Activated T-helper 1 cell treated with anti-CD3 and anti-CD28 coated beads, Interleukin-12 subunit alpha, Interleukin-12 subunit beta, Interleukin-2, Interleukin-4 antibody, amounts not matched to agents 30 ng/mL and 10 ng/mL and 1 ng/mL, durations not matched to agents 14 hours and 24 hours and 36 hours (primary cell): Measurements from ENCODE around the gene TTC23. TPM values are rescaled to one million over a fixed set of nuclear protein-coding genes. Genes with fewer than 3 reads are reported as not detected.
A peak's percentile ranks its signal among the peaks of the same experiment; 100 is the strongest.

Source experiments
- DNase-seq: peaks from one replicate; pipeline ENCODE4 v3.0.0; 2021; ENCODE audit warnings: low spot score
- H3K27ac Mint-ChIP-seq: one replicate; pipeline ENCODE4 v1.8.0; 2021; ENCODE audit warnings: mild to moderate bottlenecking, mixed read lengths
- H3K27me3 Mint-ChIP-seq: one replicate; pipeline ENCODE4 v1.8.0; 2022; ENCODE audit warnings: mild to moderate bottlenecking, moderate library complexity, mixed read lengths; ENCODE audit not compliant: insufficient read depth
- H3K36me3 Mint-ChIP-seq: one replicate; pipeline ENCODE4 v1.8.0; 2021; ENCODE audit warnings: low read depth, mixed read lengths
- H3K4me1 Mint-ChIP-seq: one replicate; pipeline ENCODE4 v1.8.0; 2021; ENCODE audit warnings: low read depth, mixed read lengths
- H3K4me3 Mint-ChIP-seq: one replicate; pipeline ENCODE4 v1.8.0; 2021; ENCODE audit warnings: mild to moderate bottlenecking, moderate library complexity, mixed read lengths
- H3K9me3 Mint-ChIP-seq: one replicate; pipeline ENCODE4 v1.8.0; 2021; ENCODE audit warnings: mixed read lengths
- intact Hi-C: fragments of 100-400 bp; cut with micrococcal nuclease; formaldehyde crosslinking; loops from one replicate; pipeline ENCODE4 v1.15.1; 2024
- total RNA-seq: library from RNA; stranded (reverse); gene quantifications from 2 replicates; pipeline ENCODE4 v1.2.3, GENCODE V29; 2022

TTC23 gene
- 5.0 TPM in 2 replicates for total RNA-seq

- H3K36me3 Mint-ChIP-seq: peaks cover 4% of the 10 kb centered on the region
- H3K27ac Mint-ChIP-seq: no peak within 1 kb of the TSS
- peaks cover 5% of the 10 kb centered on the region for H3K9me3 Mint-ChIP-seq
- no peaks in the 10 kb centered on the region for H3K27me3 Mint-ChIP-seq
- intact Hi-C loops: no loop called here
- no peak for DNase-seq
- H3K4me1 Mint-ChIP-seq: peaks cover 31% of the 10 kb centered on the region
- H3K4me3 Mint-ChIP-seq: peak within 1 kb of the TSS; percentile 89
Measured at GRCh38 chr15:99249270-99249841, at the start of gene TTC23. TSS of gene TTC23 (minus strand) at chr15:99249581. CDS start at chr15:99228712, 20,869 bp downstream.

DNA sequence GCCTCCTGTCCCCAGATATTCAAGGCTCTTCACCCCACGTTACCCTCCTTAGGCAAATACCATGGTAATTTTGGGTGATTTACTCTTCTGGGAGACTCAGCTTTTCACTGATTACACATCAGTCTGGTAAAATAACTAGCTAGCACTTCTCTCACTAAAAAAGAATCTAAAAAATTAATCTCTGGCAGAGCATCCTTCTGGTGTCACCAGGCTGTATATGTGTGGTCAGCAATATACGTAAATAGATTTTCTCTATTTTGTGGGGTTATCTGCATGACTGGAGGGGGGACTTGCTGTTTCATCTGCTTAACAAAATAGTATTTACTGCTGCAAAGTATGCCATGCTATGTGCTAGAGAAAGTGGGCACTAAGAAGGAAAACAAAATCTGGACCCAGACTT is 47.0 kb upstream of the TTC23 start:
- Mint-ChIP-seq H3K4me3 (no peak overlapping the region), H3K9me3 (peaks cover 10% of the 10 kb centered on the region), H3K27ac (no peak overlapping the region), H3K27me3 (no peaks in the 10 kb centered on the region), H3K4me1 (peaks cover 10% of the 10 kb centered on the region), H3K36me3 (peaks cover 24% of the 10 kb centered on the region)
- DNase-seq: no peak
- intact Hi-C loops: no loop called here

- no peaks in the 10 kb centered on the region for H3K27me3 Mint-ChIP-seq
- peaks cover 10% of the 10 kb centered on the region for H3K4me1 Mint-ChIP-seq
- intact Hi-C loops: no loop called here
- H3K4me3 Mint-ChIP-seq: no peak overlapping the region
- peaks cover 24% of the 10 kb centered on the region for H3K36me3 Mint-ChIP-seq
- DNase-seq: no peak
- H3K9me3 Mint-ChIP-seq: peaks cover 10% of the 10 kb centered on the region
- H3K27ac Mint-ChIP-seq: no peak overlapping the region
Measured at GRCh38 chr15:99295840-99296239, 46.5 kb upstream of the TTC23 start.

DNA sequence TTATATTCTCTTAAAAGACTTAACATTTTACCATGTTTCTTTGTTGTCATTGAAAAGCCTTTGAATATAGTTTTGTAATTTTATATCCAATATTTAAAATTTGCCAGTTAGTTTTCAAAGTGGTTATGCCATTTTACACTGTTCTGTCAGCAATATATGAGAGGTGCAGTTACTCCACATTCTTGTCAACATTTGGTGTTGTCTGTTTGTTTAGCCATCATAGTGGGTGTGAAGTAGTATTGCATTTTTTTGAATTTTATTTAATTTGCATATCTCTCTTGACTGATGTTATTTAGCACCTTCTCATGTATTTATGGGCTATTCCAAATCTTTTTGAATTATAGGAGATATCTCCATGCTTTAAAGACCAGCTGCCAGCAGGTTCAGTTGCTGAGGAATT is 42.3 kb upstream of the TTC23 start:
- Mint-ChIP-seq H3K27ac (no peak overlapping the region), H3K27me3 (no peaks in the 10 kb centered on the region), H3K4me3 (no peak overlapping the region), H3K4me1 (peaks cover 10% of the 10 kb centered on the region), H3K36me3 (peaks cover 24% of the 10 kb centered on the region), H3K9me3 (peaks cover 10% of the 10 kb centered on the region)
- intact Hi-C loops: no loop called here
- DNase-seq: no peak

DNA sequence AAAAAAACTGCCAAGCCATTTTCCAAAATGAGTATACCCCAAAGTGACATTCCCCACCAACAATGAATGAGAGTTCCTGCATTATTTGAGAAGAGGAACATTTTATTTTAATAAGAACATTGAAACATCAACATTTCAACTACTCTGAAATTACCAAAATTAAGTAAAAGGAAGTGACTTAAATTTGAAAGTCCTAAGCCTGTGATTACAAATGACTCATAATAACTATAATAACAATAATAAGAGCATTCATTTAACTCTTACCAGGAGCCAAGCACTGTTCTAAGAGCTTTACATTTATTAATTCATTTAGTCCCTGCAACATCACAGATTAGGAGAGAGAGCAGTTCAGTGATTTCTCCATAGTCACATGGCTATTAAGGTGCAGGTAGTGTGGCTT is 34.3 kb upstream of the TTC23 start:
- Mint-ChIP-seq H3K4me1 (peaks cover 57% of the 10 kb centered on the region), H3K4me3 (no peak overlapping the region), H3K27me3 (no peaks in the 10 kb centered on the region), H3K27ac (no peak overlapping the region), H3K36me3 (peaks cover 16% of the 10 kb centered on the region), H3K9me3 (peaks cover 5% of the 10 kb centered on the region)
- intact Hi-C loops: no loop called here
- no peak for DNase-seq

DNA sequence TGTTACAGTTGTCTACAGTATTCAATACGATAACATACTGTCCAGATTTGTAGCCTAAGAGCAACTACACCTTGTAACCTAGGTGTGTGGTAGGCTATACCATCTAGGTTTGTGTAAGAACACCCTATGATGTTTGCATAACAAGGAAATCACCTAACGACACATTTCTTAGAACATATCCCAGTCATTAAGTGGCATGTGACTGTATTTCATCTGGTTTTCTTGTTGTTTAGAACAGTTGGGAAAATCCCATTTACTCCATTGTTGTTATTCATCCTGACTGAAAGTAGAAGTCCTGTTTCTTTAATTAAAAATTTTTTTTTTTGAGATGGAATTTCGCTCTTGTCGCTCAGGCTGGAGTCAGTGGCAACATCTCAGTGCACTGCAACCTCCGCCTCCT is 33.2 kb upstream of the TTC23 start:
- DNase-seq: no peak
- intact Hi-C loops: no loop called here
- H3K27me3 Mint-ChIP-seq: no peaks in the 10 kb centered on the region
- H3K27ac Mint-ChIP-seq: no peak overlapping the region
- H3K36me3 Mint-ChIP-seq: peaks cover 17% of the 10 kb centered on the region
- no peak overlapping the region for H3K4me3 Mint-ChIP-seq
- H3K4me1 Mint-ChIP-seq: peaks cover 63% of the 10 kb centered on the region
- peaks cover 7% of the 10 kb centered on the region for H3K9me3 Mint-ChIP-seq

- Mint-ChIP-seq H3K4me3 (no peak overlapping the region), H3K27ac (peak overlapping the region; percentile 63), H3K9me3 (peaks cover 7% of the 10 kb centered on the region), H3K27me3 (no peaks in the 10 kb centered on the region), H3K4me1 (peaks cover 68% of the 10 kb centered on the region), H3K36me3 (peaks cover 17% of the 10 kb centered on the region)
- no peak for DNase-seq
- intact Hi-C loops: no loop called here
Measured at GRCh38 chr15:99282121-99282520, 32.7 kb upstream of the TTC23 start.

- Mint-ChIP-seq H3K27ac (peak overlapping the region; percentile 92), H3K4me3 (peak overlapping the region; percentile 43), H3K4me1 (peaks cover 67% of the 10 kb centered on the region), H3K27me3 (no peaks in the 10 kb centered on the region), H3K9me3 (peaks cover 7% of the 10 kb centered on the region), H3K36me3 (peaks cover 17% of the 10 kb centered on the region)
- intact Hi-C loops: loop anchor here (1.0 to 10.0 kb wide), 7 partner anchors 29 to 1055 kb away; partner anchors contain the start of gene LRRC28
- no peak for DNase-seq
Measured at GRCh38 chr15:99279827-99280226, 30.4 kb upstream of the TTC23 start.

- peaks cover 62% of the 10 kb centered on the region for H3K4me1 Mint-ChIP-seq
- H3K27me3 Mint-ChIP-seq: no peaks in the 10 kb centered on the region
- no peak for DNase-seq
- H3K9me3 Mint-ChIP-seq: peaks cover 7% of the 10 kb centered on the region
- peaks cover 13% of the 10 kb centered on the region for H3K36me3 Mint-ChIP-seq
- peak overlapping the region; percentile 92 for H3K27ac Mint-ChIP-seq
- intact Hi-C loops: loop anchor here (1.0 to 10.0 kb wide), 3 partner anchors 28 to 1056 kb away; partner anchors contain the start of gene LRRC28
- H3K4me3 Mint-ChIP-seq: no peak overlapping the region
Measured at GRCh38 chr15:99279290-99279689, 29.9 kb upstream of the TTC23 start.

DNA sequence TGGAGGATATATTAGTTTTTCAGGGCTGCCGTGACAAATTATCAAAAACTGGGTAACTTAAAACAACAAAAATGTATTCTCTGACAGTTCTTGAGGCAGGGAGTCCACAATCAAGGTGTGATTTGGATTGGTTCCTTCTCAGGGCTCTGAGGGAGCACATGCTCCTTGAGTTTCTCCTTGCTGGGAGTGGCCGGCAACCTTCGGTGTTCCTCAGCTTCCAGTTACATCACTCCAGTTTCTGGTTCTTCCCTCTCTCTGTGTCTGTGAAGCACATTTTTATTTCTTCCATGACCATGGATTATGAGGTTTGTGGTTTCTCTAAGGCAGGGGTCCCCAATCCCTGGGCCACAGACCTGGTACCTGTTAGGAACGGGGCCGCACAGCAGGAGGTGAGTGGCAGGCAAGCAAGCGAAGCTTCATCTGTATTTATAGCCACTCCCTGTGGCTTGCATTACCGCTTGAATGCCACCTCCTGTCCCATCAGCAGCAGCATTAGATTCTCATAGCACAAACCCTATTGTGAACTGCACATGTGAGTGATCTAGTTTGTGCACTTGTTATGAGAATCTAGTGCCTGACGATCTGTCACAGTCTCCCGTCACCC is 26.2 kb upstream of the TTC23 start:
- no peak overlapping the region for H3K4me3 Mint-ChIP-seq
- H3K27ac Mint-ChIP-seq: no peak overlapping the region
- H3K9me3 Mint-ChIP-seq: peaks cover 7% of the 10 kb centered on the region
- peaks cover 34% of the 10 kb centered on the region for H3K4me1 Mint-ChIP-seq
- intact Hi-C loops: loop anchor here (10.0 kb wide), 1 partner anchor 1059 kb away; no protein-coding TSS in a partner anchor
- peaks cover 11% of the 10 kb centered on the region for H3K36me3 Mint-ChIP-seq
- H3K27me3 Mint-ChIP-seq: no peaks in the 10 kb centered on the region
- DNase-seq: no peak

- H3K4me1 Mint-ChIP-seq: peaks cover 28% of the 10 kb centered on the region
- peaks cover 9% of the 10 kb centered on the region for H3K36me3 Mint-ChIP-seq
- peaks cover 7% of the 10 kb centered on the region for H3K9me3 Mint-ChIP-seq
- no peak for DNase-seq
- intact Hi-C loops: loop anchor here (10.0 kb wide), 1 partner anchor 1060 kb away; no protein-coding TSS in a partner anchor
- H3K27ac Mint-ChIP-seq: no peak overlapping the region
- no peaks in the 10 kb centered on the region for H3K27me3 Mint-ChIP-seq
- H3K4me3 Mint-ChIP-seq: no peak overlapping the region
Measured at GRCh38 chr15:99275061-99275460, 25.7 kb upstream of the TTC23 start.

GRCh38 chr15:99273801-99274200 is 24.4 kb upstream of the TTC23 start:
- Mint-ChIP-seq H3K9me3 (peaks cover 2% of the 10 kb centered on the region), H3K4me1 (peaks cover 16% of the 10 kb centered on the region), H3K27me3 (no peaks in the 10 kb centered on the region), H3K4me3 (no peak overlapping the region), H3K27ac (no peak overlapping the region), H3K36me3 (peaks cover 1% of the 10 kb centered on the region)
- no peak for DNase-seq
- intact Hi-C loops: loop anchor here (1.0 to 10.0 kb wide), 5 partner anchors 294 to 1061 kb away; partner anchors contain the start of gene MEF2A

DNA sequence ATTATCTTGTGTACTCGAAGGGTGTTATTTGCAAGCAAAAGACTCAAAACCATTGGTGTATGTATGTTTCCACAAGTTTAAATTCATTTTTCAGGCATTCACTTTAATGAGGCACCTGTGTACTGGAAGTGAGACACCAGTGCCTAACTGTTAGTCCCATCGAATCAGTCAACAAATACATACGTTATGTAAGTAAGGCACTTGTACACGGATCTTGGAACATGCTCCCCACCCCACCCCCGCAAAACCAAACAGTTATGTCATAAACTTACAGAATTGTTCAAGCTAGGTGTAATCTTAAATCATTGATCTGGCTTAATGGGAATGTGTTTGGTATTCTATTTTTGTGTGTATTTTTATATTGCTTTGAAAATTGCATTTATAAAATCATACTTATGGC is 19.1 kb upstream of the TTC23 start:
- intact Hi-C loops: no loop called here
- Mint-ChIP-seq H3K4me3 (no peak overlapping the region), H3K36me3 (peaks cover 1% of the 10 kb centered on the region), H3K9me3 (no peaks in the 10 kb centered on the region), H3K27me3 (no peaks in the 10 kb centered on the region), H3K27ac (no peak overlapping the region), H3K4me1 (peaks cover 11% of the 10 kb centered on the region)
- DNase-seq: no peak
